Ovary (tissue), 9 donors: ENCODE results near the gene POR. TPM values are rescaled to one million over a fixed set of nuclear protein-coding genes. Genes with fewer than 3 reads are reported as not detected.

Source experiments
- DNase-seq, 5 donors: peaks; one replicate each; pipeline ENCODE4 v3.0.0-alpha.2; 2019 to 2020
- H3K27ac ChIP-seq, 2 donors: fragments of 200-600 bp; one replicate each; pipeline versions ENCODE4 v1.5.1 to v1.8.0; 2019 to 2022
- H3K27me3 ChIP-seq: fragments of 200-600 bp; one replicate; pipeline ENCODE4 v1.8.0; 2022
- H3K36me3 ChIP-seq: fragments of 200-600 bp; sonication (generic); one replicate; pipeline ENCODE4 v1.5.1; 2019
- H3K4me1 ChIP-seq: one replicate; pipeline ENCODE4 v1.8.1; 2013; ENCODE audit warnings: mild to moderate bottlenecking, moderate library complexity; ENCODE audit not compliant: insufficient read depth
- H3K4me3 ChIP-seq: fragments of 200-600 bp; sonication (generic); one replicate; pipeline ENCODE4 v1.5.1; 2017
- H3K9me3 ChIP-seq, 2 donors: fragments of 200-600 bp in 1 of 2; sonication (generic) in 1 of 2; one replicate each; pipeline versions ENCODE4 v1.5.1 to v1.8.1; 2013 to 2019; ENCODE audit warnings: mild to moderate bottlenecking in 1 of 2, moderate library complexity in 1 of 2
- EP300 ChIP-seq: sonication (generic); formaldehyde crosslinking; IDR thresholded peaks from one replicate; pipeline ENCODE4 v1.6.1; 2017; ENCODE audit warnings: antibody characterized with exemption
- POLR2A ChIP-seq: fragments of 450-650 bp; IDR thresholded peaks from one replicate; pipeline ENCODE4 v1.6.1; 2017; ENCODE audit warnings: antibody characterized with exemption, mild to moderate bottlenecking, moderate library complexity
- WGBS, 3 donors: extraction: QIAGEN DNeasy Blood & Tissue Kit in 1 of 3; methylation state at CpG; one replicate each; pipeline versions ENCODE4 v1.1.5 to v1.1.7; 2013 to 2017; 5-methylcytosine and 5-hydroxymethylcytosine counted together
- intact Hi-C, 4 donors: fragments of 100-400 bp; cut with DNase I; formaldehyde crosslinking; loops; one replicate each; pipeline versions ENCODE4 v1.11.0 to v1.15.1; 2022 to 2023
- polyA plus RNA-seq, 2 donors: library from polyadenylated mRNA; stranded (reverse); fragments of 200-250 nt in 1 of 2; fragments of 350-450 nt in 1 of 2; fragmentation: Illumina TruSeq in 1 of 2; extraction: RNeasy Lipid Tissue Mini Kit (QIAGEN cat#74804) in 1 of 2; gene quantifications; one replicate each; pipeline ENCODE4 v1.2.3, GENCODE V29; 2013 to 2014
- total RNA-seq, 7 donors: library from RNA; depleted of rRNA in 2 of 7; stranded (reverse); fragments of >200 nt in 2 of 7; fragmentation: NEBNext Ultra II Directional in 3 of 7; extraction: Animal tissue kit (Norgen Biotek cat#: 25700) in 3 of 7; gene quantifications; one replicate each; pipeline versions ENCODE4 v1.1.0 to v1.2.4, GENCODE V29; 2016 to 2023
- TF ChIP-seq, protein P1 (sequence below), 3 donors: fragments of 450-650 bp in 2 of 3; fragments of 200-600 bp in 1 of 3; IDR thresholded peaks; one replicate each; pipeline versions ENCODE4 v1.5.1 to v1.8.0; 2016 to 2022; ENCODE audit warnings: antibody characterized with exemption in 3 of 3, mild to moderate bottlenecking in 1 of 3
- donor health status: DM: no; HTN: no; CAD: no; lungs with moderate emphysema.
- donor health status: DM: no; HTN: no; CAD: no.
- donor health status: Bipolar disorder and iron deficiency.
- donor health status: DM: yes; HTN: yes; CAD: no.
- donor health status: DM: no; HTN: no; CAD: no.
- donor health status: DM: yes; HTN: yes; CAD: no.

Gene POR
- total and polyA plus RNA-seq, 9 donors, result 71.8 to 191 (median 144) TPM

DNA sequence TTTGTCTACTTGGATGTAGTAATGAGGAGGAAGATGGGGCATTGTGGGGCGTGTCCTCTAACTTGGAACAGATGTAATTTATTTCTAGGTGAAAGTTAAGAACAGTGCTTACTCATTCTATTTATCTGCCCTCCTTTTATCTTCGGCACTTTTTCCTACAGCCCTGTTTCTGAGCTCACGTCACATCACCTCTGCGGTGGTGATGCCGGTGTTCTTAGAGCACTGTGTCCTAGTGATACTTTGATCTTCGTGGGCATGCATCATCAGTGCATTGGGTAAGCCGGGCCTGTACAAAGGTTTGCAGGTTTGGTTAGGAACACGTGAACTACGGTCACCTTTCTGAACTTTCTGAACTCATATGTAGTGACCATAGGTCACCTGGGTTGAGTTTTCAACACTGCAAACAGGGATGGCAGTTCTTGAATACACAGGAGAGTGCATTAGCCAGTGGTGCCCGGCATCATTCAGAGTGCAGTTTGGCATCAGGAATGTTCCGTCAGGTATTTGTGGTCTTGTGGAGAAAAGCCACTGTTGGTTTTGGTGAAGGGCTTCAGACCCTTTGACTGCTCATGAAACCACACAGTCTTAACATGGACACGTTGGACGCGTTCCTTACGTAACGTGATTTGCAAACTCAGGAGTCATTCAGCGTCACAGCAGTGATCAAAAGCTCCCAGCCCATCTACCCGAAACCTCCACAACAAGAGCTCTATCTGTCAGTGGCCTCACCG, 5.6 kb downstream of the POR start:
- H3K27ac ChIP-seq, result no peak overlapping the region
- H3K9me3 ChIP-seq, result no peaks in the 10 kb centered on the region
- DNase-seq, result no peak
- no peaks in the 10 kb centered on the region for H3K36me3 ChIP-seq
- H3K27me3 ChIP-seq, result no peaks in the 10 kb centered on the region
- H3K4me3 ChIP-seq, result no peak overlapping the region
- intact Hi-C loops, result no loop called here
- peaks cover 20% of the 10 kb centered on the region for H3K4me1 ChIP-seq
- WGBS, 3 donors, result 79 to 82% (median 79%) methylated on average over 19 of the region's 19 CpGs
- TF ChIP-seq, protein P1, sequence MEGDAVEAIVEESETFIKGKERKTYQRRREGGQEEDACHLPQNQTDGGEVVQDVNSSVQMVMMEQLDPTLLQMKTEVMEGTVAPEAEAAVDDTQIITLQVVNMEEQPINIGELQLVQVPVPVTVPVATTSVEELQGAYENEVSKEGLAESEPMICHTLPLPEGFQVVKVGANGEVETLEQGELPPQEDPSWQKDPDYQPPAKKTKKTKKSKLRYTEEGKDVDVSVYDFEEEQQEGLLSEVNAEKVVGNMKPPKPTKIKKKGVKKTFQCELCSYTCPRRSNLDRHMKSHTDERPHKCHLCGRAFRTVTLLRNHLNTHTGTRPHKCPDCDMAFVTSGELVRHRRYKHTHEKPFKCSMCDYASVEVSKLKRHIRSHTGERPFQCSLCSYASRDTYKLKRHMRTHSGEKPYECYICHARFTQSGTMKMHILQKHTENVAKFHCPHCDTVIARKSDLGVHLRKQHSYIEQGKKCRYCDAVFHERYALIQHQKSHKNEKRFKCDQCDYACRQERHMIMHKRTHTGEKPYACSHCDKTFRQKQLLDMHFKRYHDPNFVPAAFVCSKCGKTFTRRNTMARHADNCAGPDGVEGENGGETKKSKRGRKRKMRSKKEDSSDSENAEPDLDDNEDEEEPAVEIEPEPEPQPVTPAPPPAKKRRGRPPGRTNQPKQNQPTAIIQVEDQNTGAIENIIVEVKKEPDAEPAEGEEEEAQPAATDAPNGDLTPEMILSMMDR (IDR thresholded peaks at IDR 0.05), result no peak
- no peak for TF ChIP-seq POLR2A

DNA sequence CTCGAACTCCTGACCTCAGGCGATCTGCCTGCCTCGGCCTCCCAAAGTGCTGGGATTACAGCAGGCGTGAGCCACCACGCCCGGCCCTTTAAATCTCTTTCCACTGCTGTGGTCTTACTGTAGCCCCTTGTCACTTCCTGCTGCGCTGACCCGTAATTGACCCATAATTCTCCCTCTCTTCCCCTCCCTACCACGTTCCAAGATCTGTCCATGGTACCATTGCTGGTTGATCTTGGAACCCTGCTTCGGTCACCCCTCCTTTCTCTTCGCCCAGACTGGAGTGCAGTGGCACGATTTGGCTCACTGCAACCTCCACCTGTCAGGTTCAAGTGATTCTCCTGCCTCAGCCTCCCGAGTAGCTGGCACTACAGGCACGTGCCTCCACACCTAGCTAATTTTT, 6.5 kb downstream of the POR start:
- Histone ChIP-seq H3K4me3 (no peak overlapping the region), H3K27ac (no peak overlapping the region), H3K4me1 (peaks cover 21% of the 10 kb centered on the region), H3K36me3 (no peaks in the 10 kb centered on the region), H3K9me3 (no peaks in the 10 kb centered on the region), H3K27me3 (no peaks in the 10 kb centered on the region)
- WGBS, 3 donors, result 77 to 80% (median 78%) methylated on average over 14 of the region's 14 CpGs
- TF ChIP-seq EP300, result no peak
- TF ChIP-seq, protein P1 (IDR thresholded peaks at IDR 0.05), result no peak
- TF ChIP-seq POLR2A, result no peak
- no peak for DNase-seq
- intact Hi-C loops, result no loop called here

DNA sequence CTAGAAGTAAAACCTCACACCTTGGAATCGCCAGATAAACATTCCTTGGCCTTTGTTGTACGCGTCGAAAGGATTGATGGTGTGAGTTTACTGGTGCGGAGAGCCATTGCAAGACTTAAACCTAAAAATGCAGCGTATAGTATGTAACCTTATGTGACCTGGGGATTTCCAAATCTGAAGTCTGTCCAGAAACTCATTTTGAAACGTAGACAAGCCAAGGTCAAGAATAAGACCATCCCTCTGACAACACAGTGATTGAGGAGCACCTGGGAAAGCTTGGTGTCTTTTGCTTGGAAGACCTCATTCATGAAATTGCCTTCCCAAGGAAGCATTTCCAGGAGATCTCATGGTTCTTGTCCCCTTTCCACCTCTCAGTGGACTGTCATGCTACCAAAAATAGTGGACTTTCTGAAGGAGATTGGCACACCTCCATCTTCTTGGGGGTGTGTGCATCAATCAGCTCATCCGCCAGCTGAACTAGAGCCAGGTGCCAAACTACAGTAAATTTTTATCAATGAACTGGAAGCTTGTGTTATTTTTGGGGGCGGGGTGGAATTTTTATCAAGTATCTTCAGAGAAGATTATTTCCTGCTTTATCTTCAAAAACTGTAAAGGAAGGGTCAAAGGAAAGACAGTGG, 8.1 kb downstream of the POR start:
- Histone ChIP-seq H3K9me3 (no peaks in the 10 kb centered on the region), H3K27me3 (no peaks in the 10 kb centered on the region), H3K4me3 (no peak overlapping the region), H3K27ac (no peak overlapping the region), H3K36me3 (no peaks in the 10 kb centered on the region), H3K4me1 (peaks cover 16% of the 10 kb centered on the region)
- intact Hi-C loops, result no loop called here
- DNase-seq, result no peak
- TF ChIP-seq EP300, result no peak
- TF ChIP-seq, protein P1 (IDR thresholded peaks at IDR 0.05), result no peak
- no peak for TF ChIP-seq POLR2A
- 84 to 88% (median 85%) methylated on average over 9 of the region's 9 CpGs for WGBS, 3 donors

DNA sequence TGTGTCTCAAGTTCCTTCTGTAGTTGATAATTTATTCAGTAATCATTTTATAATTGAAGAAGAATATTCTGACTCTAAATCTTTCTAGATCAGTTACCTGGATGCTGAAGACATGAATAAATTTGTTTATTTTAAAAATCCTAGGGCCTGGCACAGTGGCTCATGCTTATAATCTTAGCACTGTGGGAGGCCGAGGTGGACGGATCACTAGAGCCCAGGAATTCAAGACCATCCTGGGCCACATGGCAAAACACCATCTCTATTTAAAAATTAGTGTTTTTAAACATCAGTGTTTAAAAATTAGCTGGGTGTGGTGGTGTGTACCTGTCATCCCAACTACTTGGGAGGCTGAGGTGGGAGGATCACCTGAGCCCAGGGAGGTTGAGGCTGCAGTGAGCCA, 9.3 kb downstream of the POR start:
- DNase-seq, result no peak
- Histone ChIP-seq H3K27me3 (no peaks in the 10 kb centered on the region), H3K27ac (no peak overlapping the region), H3K4me1 (peaks cover 13% of the 10 kb centered on the region), H3K36me3 (no peaks in the 10 kb centered on the region), H3K4me3 (no peak overlapping the region), H3K9me3 (no peaks in the 10 kb centered on the region)
- 89 to 93% (median 93%) methylated on average over 2 of the region's 2 CpGs for WGBS, 3 donors
- intact Hi-C loops, result no loop called here
- TF ChIP-seq, protein P1 (IDR thresholded peaks at IDR 0.05), result no peak
- TF ChIP-seq POLR2A (no peak), EP300 (no peak)
